CD4-positive, alpha-beta T cell treated with Interferon alpha-2 for 1 hour (primary cell): Measurements from ENCODE around the gene CPVL.

ENCODE experiments used
- DNase-seq, 2 donors: peaks; one replicate each; pipeline ENCODE4 v3.0.0-alpha.2; 2020 to 2022

Gene CPVL

DNA sequence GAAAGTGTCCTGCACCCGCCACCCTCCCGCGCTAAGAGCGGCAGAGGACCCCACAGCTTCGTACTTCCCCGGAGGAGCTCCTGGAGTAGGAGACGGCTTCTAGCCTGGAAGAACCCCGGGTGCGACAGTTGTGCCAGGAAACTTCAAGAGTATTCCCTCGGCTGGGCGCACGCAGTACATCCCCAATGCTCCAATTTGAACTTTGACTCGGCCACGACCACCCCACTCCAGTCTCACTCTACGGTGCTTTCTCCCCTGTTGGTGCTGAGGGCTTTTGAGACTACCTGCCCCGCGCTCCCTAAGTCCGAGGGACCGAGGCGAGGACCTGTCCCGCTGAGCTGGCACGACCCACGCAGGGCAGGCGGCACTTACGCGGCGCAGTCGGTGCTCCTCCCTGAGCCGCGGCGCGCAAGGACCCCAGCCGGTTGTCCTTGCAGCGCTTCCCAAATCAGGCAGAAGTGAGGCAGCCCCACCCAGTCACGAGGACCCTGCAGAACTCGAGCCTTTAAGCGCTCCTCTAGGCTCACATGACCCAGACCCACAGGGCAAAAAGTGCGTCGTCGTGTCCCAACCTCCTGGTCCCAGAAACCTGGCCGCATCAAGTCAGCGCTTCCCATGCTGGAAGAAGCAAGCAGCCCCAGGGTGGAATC is at the start of gene CPVL:
TSS of gene CPVL (minus strand) at position 481 of the 650 bp plus-strand sequence. CDS start 25,476 bp downstream, outside the sequence.
- DNase-seq = peak in 1 of 2 donors; percentile 40

DNA sequence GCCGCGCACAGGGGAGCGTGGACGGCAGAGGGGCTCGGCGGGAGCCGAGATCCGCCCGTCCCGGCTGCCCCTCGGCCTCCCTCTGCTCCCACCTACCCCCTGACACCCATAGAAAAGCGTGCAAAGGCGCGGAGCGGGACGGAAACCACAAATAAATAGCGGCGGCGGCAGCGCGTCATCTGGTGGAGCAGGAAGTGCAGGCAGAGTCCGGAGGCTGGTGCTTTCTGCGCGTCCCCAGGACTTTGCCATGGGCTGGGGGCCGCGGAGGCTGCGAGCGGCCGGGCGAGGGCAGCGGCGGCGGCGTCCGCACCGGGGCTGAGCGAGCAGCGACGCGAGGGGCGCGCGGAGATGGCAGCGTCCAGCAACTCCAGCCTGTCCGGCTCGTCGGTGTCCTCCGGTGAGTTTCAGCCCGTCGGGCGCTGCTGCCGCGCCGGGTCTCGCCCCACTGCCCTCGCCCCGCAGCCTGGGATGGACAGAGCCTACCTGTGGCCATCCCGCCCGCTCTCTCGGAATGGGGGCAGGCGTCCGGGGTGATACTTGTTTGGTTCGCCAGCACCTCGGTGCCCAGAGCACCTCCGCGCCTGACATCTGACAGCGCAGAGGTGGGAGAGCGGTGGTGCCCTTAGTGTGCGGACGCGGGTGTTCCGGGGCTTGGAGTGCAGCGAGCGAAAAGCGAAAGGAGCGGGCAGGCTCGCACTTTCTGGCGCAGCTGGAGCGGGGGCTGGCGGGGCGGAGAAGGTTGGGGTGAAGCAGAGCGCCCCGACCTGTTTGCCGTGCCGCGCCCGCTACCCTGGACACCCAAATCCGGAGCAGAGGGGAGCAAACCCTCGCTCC is 48.5 kb upstream of the CPVL start, which contains the start of gene CHN2:
TSS of gene CHN2 (plus strand) at position 182 of the 834 bp plus-strand sequence.
- DNase-seq = peak; percentile 58 to 65

DNA sequence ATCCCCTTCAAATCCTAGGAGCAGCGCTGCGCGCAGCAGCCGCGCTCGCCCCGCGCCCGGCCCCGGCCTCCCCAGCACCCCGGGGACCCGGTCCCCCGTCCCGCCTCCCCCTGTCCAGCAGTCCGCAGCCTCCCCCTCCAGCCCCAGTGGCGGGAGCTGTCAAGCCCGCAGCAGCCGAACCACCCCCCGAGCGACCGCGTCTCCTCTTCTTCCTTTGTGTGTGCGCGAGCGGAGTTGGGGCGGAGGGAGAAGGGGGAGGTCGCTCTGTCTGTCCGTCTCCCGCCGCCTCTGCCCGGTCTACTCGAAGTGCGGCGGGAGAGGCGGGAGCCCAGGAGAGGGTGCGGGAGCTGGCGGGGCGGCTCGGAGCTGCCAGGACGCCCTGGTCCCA is 47.9 kb upstream of the CPVL start:
- peak in 1 of 2 donors; percentile 19 for DNase-seq

DNA sequence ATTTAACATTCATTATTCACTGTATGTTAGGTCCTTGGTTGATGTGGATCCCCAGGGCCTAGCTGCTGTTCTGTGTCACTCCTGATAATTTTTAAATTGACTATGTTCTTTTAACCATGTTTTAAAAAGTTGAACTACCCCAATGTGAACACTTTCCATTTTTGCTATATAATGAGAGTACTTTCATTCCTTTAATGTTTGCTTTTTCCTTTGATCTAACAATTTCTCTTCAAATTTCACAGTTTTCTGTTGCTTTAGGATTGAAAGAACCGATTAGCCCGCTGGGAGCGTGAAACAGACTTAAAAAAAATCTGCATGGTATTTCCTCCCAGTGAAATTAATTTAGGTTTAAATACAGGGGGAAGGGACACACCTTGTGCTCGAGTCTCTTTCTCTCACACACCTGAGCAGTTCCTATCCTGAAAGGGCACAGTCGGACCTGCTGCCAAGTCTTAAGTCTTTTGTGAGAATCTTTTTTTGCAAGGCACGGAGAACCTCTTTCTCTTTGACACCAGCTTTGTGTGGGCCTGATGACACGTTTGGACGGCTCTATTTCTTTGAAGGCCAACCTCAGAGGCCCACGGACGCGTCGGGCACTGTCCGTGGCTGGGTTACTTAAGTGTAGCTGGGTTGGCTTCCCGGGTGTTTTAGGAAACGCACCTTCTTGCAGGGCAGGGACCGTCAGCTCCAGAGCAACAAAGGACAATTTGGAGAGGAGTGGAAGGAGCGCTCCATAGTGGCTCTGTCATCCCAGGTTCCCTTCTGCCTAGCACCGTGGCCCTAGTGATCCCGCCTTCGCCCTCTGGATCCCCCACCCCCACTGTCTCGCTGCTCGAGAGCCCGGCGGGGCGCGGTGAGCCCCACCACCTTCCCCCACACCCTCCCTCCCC is 47.2 kb upstream of the CPVL start:
- DNase-seq = no peak

DNA sequence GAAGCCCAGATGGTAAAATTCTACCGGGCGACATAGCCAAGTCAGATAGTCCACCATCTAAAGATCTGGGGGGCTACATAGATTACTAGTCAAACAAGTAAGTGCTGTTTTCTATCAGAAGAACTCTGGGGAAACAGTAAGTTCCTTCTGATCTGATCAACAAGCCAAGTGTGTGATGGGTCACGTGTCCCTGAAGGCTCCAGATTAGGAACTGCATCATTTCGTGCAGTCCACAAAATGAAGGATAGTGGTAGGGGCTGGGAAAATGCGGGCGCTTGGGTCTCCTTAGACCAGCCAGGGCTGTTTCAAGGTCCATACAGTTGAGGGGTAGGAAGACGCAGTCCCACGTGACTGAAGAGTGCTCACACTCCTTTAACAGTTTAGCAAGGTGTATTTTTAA is 46.5 kb upstream of the CPVL start:
- DNase-seq = no peak

DNA sequence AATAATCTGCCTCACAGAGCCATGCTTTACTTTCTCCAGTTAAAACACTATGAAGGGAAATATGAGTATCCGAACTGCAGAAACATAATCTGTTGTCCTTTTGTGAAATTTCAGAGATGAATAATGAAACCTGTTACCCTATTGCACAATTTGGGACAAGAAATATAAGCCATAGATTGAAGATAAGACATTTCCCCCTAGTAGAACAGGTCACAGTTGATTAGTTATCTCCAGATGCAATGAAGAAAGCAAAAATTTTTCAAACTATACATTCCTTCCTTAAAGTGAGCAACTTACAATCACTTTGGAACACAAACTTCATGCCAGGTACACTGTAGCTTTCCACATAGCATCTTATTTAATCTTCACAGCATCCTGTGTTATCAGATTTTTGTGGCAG is 46.0 kb upstream of the CPVL start:
- no peak for DNase-seq

DNA sequence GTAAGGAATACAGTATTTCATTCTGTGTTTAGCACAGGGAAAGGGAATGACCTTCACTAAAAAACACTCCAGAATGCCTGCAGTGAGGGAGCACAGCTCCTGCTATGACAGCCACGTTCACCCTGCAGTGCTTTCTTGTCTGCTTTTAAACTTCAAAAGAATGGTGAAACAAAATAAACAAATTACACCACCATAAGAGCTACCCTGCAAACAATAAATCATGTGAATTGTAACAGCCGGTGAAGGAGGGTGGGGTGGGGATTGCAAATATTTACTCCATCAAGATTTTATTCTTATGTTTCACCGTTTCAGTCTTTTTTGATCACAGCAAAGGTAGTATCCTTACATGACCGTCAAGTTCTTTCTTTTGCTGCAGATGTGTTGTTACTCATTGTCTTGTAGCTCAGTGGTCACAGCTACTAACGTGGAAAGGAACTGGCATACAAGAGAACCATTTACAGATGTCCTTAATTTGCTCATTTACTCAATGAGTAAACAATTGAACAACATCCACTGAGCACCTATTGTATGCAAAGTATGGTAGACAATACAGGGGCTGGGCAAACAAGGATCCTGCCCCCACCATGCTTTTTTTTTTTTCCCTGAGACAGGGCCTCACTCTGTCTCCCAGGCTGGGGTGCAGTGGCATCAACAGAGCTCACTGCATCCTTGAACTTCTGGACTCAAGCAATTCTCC is 44.2 kb upstream of the CPVL start:
- DNase-seq = no peak

DNA sequence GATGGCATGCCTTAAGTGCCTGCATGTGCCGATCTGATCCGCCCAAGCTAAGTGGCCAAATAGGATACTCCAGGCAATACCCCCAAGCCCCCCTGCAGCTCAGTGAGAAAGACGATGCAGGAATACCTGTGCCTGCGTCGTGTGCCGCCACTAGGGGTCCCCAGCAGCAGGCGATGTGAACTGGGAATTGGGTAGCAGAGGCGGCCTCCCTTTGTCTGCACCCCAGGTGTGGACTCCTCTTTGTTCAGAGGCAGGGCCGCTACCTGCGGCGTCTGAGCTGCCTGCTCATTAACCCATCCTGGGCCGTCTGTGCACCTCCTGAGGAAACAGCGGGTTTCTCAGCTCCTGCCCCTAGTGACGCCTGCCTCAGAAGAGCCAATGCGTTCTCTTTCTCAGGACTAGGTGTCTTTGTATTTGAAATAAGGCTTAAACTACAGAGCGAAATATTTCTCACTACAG is 43.4 kb upstream of the CPVL start:
- peak; percentile 52 to 64 for DNase-seq

DNA sequence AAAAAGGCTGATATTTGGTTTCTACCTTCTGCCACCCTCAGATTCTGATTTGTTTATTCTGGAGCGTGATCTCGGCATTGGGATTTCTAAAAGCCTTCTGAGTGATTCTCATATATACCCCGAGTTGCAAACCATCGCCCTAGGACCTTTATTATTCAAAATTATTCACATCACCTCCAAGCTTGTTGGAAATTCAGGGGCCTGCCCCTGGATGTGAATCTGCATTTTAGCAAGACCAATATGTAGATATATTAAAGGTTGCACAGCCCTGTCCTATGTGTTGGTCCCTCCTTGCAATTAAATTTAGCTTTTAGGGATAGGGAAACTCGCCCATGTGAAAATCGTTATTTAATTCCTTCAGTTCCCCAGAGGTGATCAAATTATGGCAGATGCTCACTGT is 39.3 kb upstream of the CPVL start:
- DNase-seq = no peak

DNA sequence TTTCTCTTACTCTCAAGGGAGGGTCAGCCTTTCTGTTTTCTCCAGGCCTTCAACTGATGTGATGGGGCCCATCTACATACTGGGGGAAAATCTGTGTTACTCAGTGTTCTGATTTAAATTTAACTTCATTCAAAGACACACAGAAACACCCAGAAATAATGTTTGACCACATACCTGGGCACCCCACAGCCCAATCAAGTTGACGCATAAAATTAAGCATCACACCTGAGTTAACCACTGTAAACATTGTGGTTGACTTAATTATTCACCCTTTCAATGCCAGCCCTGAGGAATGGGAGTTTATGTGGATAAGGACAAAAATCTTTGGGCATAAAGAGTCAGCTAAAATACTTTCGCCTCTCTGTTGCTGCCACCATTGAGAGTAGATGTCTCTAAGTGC is 38.3 kb upstream of the CPVL start:
- no peak for DNase-seq

DNA sequence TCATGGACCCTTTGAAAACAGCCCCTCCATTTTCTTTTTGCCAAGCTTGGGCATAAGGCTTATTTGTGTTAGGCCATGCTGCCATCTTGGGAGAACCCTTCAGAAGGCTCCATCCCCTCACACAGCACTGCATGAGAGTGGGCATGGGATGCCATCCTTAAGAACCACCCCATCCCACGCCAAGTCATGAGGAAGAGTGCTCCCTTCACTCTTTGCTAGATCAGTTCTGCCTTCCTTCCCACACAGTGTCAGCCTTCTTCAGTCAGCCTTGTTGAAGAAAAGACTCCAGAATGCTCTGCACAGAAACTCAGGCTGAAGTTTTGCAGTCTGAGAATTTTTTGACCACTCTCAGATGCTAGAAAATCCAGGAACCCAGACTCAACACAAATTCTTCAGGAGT is 32.8 kb upstream of the CPVL start:
- no peak for DNase-seq

DNA sequence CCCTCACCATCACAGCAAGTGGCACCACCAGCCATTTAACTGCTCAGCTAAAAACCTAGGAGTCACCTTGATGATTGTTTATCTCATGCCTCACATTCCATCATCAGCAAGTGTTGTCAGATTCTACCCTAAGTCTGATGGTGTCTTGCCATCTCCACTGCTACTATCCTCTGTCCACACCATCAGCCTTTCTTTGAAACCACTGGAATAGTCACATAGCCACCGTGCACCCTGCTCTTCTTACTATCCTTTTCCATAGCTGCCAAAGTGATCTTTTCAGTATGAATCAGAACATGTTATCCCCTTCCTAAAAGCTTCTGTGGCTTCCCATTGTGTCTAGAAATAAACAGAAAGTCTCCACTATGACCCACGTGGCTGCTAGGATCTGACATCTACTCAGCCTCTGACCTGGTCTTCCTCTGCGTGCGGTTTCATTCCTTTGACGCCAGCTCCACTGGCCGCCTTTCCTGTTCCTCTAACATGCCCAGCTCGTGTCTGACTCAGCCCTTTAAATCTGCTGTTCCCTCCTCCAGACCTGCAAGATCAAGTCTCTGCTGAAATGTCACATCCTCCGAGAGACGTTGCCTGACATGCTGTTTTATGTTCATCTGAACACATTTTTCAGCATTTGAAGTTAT is 31.7 kb upstream of the CPVL start:
- peak; percentile 15 to 65 for DNase-seq

DNA sequence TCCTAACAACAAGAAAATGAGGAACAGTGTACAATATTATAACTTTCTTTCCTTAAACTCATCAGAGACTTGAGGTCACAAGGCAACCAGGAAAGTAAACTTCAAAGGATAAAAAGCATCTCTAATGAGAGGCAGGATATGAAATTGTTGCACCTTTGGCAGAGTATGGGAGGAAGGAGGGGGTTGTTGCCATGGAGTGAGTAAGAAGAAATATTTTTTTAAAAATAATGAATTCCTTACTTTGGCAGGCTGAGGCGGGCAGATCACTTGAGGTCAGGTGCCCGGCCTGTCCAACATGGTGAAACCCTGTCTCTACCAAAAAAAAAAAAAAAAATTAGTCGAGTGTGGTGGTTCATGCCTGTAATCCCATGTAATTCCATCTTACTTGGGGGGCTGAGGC is 27.1 kb upstream of the CPVL start:
- no peak for DNase-seq

DNA sequence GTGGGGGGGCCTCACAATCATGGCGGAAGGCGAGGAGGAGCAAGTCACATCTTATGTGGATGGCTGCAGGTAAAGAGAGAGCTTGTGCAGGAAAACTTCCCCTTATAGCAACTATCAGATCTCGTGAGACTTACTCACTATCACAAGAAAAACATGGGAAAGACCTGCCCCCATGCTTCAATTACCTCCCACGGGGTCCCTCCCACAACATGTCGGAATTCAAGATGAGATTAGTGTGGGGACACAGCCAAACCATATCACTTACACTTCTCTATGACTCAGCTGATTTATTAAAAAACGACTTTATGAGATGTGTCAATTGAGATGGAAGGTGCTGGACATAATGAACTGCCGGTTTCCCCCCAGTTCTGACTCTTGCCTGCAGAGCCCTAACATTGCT is 24.4 kb upstream of the CPVL start:
- no peak for DNase-seq

DNA sequence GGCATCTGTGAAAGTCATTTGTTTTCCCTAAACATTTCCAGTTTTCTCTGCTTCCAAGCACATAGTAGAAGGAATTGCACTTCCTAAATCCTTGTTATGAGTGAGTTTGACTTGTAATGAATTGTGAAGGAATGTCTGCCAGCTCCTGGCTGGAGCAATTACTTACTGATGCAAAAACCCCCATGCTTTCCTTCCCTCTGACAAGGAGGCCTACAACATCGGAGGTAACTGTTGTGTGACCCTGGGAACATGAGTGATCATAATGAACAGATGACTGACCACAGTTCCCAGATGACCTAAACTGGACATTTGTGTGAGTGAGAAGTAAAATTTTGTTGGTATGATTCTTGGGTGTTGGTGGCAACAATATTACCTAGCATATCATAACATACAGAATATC is 21.4 kb upstream of the CPVL start:
- no peak for DNase-seq

DNA sequence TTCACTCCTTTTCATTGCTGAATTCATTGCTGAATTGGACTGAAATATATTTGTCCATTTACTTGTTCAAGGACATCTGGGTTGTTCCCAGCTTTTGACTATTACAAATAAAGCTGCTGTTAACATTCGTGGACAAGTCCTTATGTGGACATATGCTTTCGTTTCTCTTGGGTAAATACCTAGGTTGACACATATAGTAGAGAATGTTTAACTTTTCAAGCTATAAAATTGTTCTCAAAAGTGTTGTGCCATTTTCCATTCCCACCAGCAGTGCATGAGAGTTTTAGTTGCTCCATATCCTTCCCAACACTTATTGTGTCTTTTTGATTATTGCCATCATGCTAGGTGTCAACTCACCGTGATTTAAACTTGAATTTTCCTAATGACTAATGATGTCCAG is 17.5 kb upstream of the CPVL start:
- no peak for DNase-seq

DNA sequence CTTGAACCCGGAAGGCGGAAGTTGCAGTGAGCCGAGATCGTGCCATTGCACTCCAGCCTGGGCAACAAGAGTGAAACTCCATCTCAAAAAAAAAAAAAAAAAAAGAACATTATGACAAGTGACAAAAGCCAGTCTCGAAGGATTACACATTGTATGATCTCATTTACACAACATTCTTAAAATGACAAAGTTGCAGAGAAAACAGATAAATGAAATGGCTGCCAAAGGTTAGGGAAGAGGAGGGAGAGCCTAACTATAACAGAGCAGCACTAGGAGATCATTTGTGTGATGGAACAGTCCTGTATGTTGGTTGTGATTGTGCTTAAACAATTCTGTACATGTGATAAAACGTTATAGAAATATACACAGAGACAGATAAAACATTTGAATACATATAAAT is 16.2 kb upstream of the CPVL start:
- no peak for DNase-seq

DNA sequence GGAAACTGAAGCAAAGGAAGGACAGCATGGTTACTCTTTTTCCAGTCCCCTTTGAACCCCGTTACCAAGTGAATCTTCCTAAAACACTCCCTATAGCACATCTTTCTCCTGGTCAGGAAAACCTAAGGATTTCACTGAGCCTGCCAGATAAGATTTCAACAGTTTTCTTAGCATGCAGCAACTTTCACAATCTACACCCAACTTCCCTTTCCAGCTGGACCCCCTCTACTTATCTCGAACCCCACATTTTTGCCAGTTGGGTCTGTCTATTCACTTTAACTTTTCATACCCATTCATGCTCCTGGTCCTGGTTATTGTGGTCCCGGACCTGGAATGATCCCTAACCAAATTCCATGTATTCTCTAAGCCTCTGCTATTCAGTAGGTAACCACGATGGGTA is 14.9 kb upstream of the CPVL start:
- no peak for DNase-seq

DNA sequence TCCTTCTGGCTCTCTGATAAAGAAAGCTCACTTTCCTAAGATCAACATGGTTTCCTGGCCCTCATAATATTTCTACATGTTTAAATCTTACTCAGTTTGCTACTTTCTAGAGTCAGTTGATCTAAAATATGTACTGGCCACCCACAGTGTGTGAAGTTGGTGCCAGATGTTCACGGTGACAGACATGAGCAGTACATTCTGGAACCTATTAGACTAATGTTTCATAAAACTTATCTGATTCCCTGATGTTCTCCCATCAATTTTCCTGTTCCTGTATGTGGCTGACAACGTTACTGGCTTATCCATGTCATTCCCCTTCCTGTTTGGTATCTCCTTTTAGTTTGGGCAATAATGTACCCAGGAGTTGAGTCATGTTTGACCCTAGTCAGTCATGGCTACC is 13.7 kb upstream of the CPVL start:
- DNase-seq = no peak

DNA sequence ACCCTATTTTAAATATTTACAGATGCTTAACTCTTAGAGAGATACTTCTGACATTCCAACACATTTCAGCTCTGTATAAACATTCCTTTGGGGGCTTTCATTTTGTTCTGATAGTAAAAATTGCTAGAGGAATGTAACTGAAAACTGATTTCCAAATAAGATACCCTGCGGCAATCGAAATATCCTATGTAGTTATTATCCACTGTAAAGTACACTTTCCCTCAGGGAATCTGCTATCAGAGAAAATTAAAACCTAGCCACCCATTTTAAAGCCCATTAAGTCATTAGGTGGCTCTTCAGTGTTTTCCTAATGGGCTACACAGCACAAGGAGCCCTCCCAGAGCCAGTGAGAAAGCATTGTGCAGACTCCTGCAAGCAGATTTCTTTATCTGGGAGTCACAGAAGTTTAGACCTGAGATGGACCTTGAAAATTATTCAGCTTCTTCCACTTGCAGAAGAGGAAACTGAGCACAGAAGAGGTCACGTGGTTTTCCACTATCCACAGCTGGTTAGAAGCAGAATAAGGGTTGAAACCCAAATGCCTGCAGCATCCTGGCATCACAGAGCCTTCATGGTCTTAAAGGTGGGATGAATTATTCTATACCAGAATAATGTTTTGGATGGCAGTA is 12.6 kb upstream of the CPVL start:
- DNase-seq = no peak

DNA sequence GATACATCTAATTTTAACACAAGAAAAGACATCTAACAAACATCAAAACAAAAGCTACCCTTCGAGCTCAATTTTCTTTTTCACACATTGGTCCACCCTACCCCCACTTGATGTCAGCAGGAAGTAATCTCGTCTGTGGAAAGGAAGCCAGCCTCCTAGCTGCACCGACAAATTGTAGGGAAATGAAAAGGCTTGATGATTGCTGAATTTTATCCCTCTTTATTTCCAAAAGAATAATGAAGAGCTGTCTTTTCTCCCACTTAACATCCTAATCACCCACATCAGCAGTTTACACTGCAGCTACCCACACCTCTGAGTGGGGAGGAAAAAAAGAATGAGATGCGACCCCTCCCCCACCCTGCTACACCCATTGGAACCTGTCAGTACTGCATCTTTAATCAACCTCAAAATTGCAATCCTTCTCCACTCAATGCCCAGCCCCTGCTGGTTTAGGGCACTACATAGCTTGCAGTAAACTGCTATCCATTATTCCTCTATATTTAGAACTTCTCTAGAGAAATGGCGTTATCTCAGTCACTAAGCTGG is 10.6 kb upstream of the CPVL start:
- DNase-seq = peak in 1 of 2 donors; percentile 17
